HUDEP-2 (cell line): ENCODE data around the gene NAP1L5.
A peak's percentile ranks its signal among the peaks of the same experiment; 100 is the strongest.

ENCODE experiments used
- DNase-seq, 76 experiments: peaks; one replicate each; lab custom pipeline; 2025; ENCODE audit not compliant: unreplicated experiment in 76 of 76; lab: John Stamatoyannopoulos, UW

NAP1L5 gene

DNA sequence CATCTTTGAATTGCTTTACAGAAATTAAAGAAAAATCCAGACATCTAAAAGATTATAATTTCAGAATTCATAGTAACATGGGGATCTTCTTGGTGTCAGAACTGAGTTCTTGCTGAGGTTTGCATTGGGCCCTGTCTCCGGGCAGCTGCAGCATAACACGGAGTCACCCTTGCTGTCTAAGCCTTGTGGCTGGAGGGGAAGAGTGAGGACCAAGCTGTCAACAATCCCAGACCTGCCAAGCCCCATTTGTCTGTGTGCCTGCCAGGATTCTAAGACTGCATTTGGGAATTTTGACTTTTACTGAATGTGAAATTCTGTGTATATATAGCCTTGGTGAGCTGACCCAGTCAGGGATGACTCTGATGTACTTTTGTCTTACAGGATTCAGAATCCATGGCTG is 25.2 kb upstream of the NAP1L5 start:
- no peak for DNase-seq

- no peak for DNase-seq
Observed at GRCh38 chr4:88722276-88722780, 24.7 kb upstream of the NAP1L5 start.

- no peak for DNase-seq
Observed at GRCh38 chr4:88720451-88721428, 23.1 kb upstream of the NAP1L5 start.

DNA sequence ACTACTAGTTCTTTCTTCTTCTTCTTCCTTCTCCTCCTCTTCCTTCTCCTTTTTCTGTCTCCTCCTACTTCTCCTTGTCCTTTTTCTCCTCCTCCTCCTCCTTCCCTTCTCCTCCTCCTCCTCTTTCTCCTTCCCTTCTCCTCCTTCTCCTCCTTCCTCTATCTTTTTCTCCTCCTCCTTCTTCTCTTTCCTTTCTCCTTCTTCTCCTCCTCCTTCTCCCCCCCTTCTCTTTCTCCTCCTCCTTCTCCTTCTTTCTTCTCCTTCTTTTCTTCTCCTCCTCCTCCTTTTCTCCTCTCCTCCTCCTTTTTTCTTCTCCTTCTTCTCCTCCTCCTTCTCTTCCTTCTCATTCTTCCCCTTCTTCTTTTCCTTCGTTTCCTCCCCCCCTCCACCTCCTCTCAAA is 21.8 kb upstream of the NAP1L5 start:
- DNase-seq, result no peak

DNA sequence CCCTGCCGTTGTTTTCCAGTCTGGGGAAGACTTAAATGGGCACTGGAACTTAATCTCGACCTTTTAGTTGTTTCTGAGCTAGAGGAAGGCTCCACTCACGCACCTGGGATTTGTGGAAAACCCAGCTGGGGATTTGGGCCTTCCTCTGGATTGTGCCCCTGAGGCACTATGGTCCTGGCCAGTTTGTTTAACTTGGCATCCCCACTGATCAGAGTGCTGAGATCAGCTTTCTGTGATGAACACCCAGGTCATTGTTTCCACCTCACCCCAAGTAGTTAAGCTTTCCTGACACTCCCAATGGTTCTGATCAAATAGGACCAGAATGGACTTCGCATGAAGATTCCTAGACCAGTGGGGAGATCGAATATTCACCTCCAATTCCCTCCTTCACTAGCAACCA is 20.5 kb upstream of the NAP1L5 start:
- DNase-seq, result no peak

DNA sequence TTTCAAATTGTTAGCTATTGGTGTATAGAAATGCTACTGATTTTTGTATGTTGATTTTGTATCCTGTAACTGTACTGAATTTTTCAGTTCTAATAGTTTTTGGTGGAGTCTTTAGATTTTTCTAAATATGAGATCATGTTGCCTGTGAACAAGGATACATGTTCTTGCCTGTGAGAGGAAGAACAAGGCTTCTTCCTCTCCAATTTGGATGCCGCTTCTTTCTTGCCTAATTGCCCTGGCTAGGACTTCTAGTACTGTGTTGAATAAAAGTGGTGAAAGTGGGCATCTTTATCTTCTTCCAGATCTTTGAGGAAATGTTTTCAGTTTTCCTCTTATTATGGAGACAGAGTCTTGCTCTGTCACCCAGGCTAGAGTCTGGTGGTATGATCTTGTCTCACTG is 16.2 kb upstream of the NAP1L5 start:
- no peak for DNase-seq

DNA sequence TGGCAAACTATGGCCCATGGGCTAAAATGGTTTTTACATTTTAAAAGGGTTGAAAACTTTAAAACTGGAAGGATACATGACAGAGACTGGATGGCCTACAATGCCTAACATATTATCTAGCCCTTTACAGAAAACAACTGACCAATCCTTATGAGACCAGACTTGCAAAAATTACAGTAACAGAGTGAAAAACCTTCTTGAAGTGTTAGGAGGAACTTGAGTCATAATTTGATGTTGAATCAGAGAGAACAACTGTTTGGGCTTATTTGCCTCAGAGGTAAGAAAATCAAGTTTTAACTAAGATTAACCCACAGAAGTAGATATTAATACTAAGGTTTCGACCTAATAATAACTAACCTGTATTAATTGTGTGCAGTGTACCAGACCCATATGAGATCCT is 12.4 kb upstream of the NAP1L5 start:
- DNase-seq, result no peak

GRCh38 chr4:88706574-88706973 is 8.9 kb upstream of the NAP1L5 start:
- no peak for DNase-seq

GRCh38 chr4:88705805-88706492 is 8.3 kb upstream of the NAP1L5 start:
- no peak for DNase-seq

GRCh38 chr4:88705223-88705622 is 7.6 kb upstream of the NAP1L5 start:
- DNase-seq, result no peak

DNA sequence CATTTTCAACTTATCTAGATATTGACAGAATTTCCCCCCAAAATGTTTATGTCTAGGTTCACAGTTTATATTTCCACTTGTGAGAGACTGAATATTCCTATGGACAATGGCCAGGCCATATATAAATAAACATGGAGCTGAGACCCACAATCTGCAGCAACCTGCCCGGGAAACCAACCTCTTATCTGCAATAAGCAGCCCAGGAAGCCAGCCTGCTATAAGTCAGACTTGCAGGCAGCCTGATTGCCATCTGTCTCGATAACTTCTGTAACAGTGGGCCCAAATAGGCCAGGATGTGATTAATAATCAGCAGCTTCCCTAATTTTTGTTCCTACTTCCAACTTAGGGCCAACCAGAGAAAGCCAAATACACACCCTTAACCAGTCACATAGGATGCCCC is 5.2 kb upstream of the NAP1L5 start:
- DNase-seq, result peak in 25 of 76 experiments; percentile 0 to 53 (median 12)

DNA sequence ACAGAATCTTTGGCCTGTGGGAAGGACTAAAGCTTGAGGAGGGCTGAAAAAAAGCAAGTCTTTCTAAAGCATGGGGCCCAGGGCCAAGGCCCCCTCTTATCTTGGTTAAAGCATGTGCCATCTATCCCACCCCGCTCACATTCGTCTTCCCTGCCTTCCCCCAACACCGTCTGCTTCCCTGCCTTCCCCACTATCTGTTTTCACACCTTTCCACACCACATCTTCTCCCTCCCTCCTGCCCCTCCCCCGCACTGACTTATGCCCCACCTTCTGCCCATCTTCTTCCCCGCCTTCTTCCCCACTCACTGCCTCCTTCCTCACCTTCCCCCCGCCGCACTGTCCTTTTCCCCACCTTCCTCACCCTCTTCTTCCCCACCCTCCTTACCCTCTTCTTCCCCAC is 890 bp upstream of the NAP1L5 start:
- DNase-seq, result peak in 14 of 76 experiments; percentile 1 to 23 (median 4)

- DNase-seq, result peak in 1 of 76 experiments; percentile 1
Observed at GRCh38 chr4:88697141-88697540, 488 bp downstream of the NAP1L5 start.

DNA sequence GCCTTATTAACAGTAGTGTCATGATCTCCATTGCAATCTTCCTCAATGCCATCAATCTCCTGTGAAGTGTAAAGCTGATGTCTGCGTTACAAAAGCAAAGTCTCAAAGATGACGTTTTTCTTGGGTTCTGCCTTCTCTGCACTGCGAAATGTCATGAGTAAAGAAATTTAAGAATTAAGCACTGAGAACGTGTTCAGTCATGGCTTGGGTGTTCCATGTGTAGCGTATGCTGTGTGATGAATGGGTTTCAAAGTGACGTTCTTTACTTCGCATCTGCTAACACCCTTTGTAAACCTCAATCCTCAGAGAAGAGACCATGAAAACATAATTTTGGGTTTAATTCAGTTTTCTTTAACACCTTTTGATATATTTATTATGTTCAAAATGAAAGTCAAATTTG is 999 bp downstream of the NAP1L5 start:
- no peak for DNase-seq

DNA sequence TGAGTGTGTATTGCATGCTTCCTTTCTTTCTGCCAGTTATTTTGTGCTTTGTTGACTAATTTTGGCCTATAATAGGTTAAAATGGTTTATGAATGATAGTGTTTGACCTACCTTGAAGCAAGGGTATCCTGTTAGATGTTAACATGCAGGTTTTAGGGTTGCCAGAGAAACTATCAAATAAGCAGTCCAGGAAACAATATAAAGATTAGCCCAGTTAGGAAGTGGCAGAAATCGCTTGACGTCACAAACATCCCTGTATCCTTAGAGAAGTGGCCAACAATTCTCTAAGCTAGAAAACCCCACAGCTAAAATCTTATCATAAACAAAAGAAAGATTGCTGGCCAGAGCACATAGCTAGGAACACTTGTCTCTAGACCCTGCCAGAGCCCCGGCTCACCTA is 3.8 kb downstream of the NAP1L5 start:
- no peak for DNase-seq

DNA sequence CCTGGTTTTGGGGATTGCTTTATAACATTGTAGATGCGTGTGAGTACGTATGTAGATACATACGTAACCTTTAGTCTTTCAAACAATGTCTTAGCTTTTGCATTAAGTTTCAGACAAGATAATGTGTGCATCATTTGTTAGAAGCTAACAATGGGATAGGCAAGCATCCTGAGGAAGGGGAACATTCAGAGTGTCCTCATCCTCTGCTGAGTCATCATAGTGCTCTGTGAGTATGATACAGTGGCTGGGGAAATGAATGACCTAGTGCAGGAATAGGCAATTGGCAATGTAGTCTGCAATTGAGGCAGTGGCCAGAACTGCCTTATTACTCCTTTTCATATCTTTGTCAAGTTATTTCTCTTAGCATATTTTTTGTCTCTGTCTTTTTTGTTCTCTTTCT is 7.3 kb downstream of the NAP1L5 start:
- no peak for DNase-seq

GRCh38 chr4:88681209-88681608 is 16.4 kb downstream of the NAP1L5 start:
- DNase-seq, result no peak

GRCh38 chr4:88675543-88675942 is 22.1 kb downstream of the NAP1L5 start:
- DNase-seq, result no peak

DNA sequence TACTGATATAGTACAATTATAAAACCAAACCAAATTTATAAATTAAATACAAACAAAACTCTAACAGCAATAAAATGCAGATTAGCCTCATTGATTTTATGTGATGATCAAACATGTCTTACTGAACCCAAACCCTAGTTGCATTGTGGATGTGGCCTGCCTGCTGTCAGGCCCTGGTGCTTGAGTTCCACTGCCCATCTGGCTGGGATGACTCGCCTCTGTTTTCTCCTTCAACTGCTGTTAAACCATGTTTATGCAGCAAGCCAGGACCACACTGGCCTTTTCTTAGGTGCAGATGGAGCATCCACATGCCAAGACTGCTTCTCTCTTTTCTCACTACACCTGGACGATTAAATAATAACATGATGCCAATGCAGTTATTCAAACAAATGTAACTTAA is 22.6 kb downstream of the NAP1L5 start:
- no peak for DNase-seq

GRCh38 chr4:88674565-88674964 is 23.1 kb downstream of the NAP1L5 start:
- DNase-seq, result no peak

GRCh38 chr4:88673886-88674285 is 23.7 kb downstream of the NAP1L5 start:
- DNase-seq, result no peak

DNA sequence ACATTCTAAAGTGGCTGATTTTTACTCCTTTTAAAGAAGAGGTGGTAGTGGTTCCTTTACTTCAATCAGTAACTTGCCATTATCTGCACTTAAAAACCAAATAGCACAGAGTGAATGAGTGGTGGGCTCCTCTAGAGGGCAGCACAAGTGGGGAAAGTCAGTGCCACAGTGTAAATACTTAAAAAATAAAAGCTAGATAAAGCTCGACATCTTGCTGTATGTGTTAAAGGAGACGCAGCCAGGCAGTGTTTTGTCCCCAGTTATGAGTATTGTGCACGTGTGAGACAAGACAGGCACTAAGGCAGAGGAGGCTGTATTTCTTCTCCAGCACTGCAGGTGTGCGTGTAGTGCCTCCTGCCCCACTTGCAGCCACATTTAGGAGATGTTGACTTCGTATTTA is 24.6 kb downstream of the NAP1L5 start:
- peak in 17 of 76 experiments; percentile 1 to 23 (median 7) for DNase-seq
